ENCODE measurements around the gene FAM153A. TPM values are rescaled to one million over a fixed set of nuclear protein-coding genes. Genes with fewer than 3 reads are reported as not detected.
"Not testable (repeated sequence)": the region's sequence is repeated elsewhere in the genome, so short reads cannot be mapped to it uniquely, and the experiment has no call there.

FAM153A gene
- total RNA-seq, 1 experiment from 2014 or later, result not detected

DNA sequence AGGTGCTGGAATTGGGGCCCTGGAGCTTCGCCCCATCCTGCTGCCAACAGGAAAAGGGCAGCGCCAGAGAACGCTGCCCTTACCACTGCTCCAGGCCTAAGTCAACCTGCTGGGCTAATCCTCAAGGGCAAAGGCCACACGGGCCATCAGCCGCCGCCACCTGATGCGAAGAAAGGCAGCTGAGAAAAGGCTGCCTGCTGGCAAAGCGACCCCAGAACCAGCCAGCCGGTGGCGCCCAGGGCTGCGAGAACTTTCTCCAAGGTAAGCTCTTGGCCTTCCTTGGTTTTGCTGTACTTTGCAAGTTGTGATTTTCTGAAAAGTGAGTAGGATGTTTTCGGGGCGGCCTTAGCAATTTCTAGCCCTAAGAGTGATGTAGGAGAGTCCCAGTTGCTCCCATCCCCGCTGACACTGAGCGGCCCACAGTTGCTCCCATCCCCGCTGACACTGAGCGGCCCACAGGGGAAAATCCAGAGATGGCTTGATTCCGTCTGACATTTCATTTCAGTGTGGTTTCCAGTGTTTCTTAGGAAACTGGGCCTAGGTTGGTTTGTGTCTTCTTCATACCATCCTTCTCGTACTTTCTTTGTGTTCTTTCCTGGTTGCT, 15.6 kb upstream of the FAM153A start:
- H3K27ac ChIP-seq (ENCODE audit: low read depth, low read length); H2AFZ ChIP-seq (ENCODE audit: low read depth, low read length, poor library complexity, severe bottlenecking); H3K4me2 ChIP-seq (ENCODE audit: low read length); ATAC-seq; intact Hi-C loops (cut with micrococcal nuclease); H3K4me3 ChIP-seq (replicated peaks in 1 of 2; ENCODE audit: low read depth in 1 of 2, low read length in 2 of 2); H3K9ac ChIP-seq (ENCODE audit: low read length); H3K9me3 ChIP-seq (ENCODE audit: control insufficient read depth in 1 of 2, insufficient read depth in 1 of 2, low read depth in 1 of 2, low read length in 2 of 2); H3K9me2 ChIP-seq (ENCODE audit: insufficient read depth); RAD21 ChIA-PET (ENCODE audit: low non-redundant PET in 1 of 2, low total read pairs in 2 of 2, uncharacterized antibody in 2 of 2, unreplicated experiment in 2 of 2); H3K36me3 ChIP-seq (ENCODE audit: control insufficient read depth in 1 of 2, insufficient read depth in 2 of 2, low read length in 2 of 2); H3K79me2 ChIP-seq (ENCODE audit: insufficient read depth, low read length); CTCF ChIA-PET; H4K20me1 ChIP-seq (ENCODE audit: insufficient read depth); BruUV-seq (replicated peaks); POLR2A ChIA-PET; H3K4me1 ChIP-seq (ENCODE audit: control insufficient read depth in 1 of 2, insufficient read depth in 2 of 2, low read length in 2 of 2); DNase-seq (ENCODE audit: low read depth, low spot score); H3K27me3 ChIP-seq (ENCODE audit: insufficient read depth, low read length): not testable (repeated sequence)

DNA sequence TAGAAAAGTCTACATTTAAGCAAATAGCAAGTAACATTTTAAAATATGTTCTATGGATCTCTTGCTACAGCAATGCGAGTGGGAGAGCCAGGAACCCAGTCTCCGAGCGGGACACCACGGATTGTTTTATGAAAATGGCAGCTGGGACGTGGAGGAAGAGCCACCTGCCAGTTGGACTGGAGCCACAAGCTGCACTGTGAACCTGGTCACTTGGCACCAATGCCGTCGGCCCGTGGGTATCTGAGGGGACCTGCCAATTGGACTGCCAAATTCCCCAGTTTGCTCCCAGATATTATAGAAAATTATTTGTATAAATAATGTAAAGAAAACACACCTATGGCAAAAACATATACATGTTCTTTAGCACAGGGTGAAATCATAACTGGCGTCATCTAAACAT, 10.6 kb upstream of the FAM153A start:
- CTCF ChIA-PET; H3K9me2 ChIP-seq (ENCODE audit: insufficient read depth); BruUV-seq (replicated peaks); H3K9ac ChIP-seq (ENCODE audit: low read length); intact Hi-C loops (cut with micrococcal nuclease); DNase-seq (ENCODE audit: low read depth, low spot score); H3K27me3 ChIP-seq (ENCODE audit: insufficient read depth, low read length); POLR2A ChIA-PET; H4K20me1 ChIP-seq (ENCODE audit: insufficient read depth); H3K27ac ChIP-seq (ENCODE audit: low read depth, low read length); ATAC-seq; H3K4me3 ChIP-seq (replicated peaks in 1 of 2; ENCODE audit: low read depth in 1 of 2, low read length in 2 of 2); RAD21 ChIA-PET (ENCODE audit: low non-redundant PET in 1 of 2, low total read pairs in 2 of 2, uncharacterized antibody in 2 of 2, unreplicated experiment in 2 of 2); H3K4me2 ChIP-seq (ENCODE audit: low read length); H2AFZ ChIP-seq (ENCODE audit: low read depth, low read length, poor library complexity, severe bottlenecking); H3K9me3 ChIP-seq (ENCODE audit: control insufficient read depth in 1 of 2, insufficient read depth in 1 of 2, low read depth in 1 of 2, low read length in 2 of 2); H3K79me2 ChIP-seq (ENCODE audit: insufficient read depth, low read length); H3K36me3 ChIP-seq (ENCODE audit: control insufficient read depth in 1 of 2, insufficient read depth in 2 of 2, low read length in 2 of 2); H3K4me1 ChIP-seq (ENCODE audit: control insufficient read depth in 1 of 2, insufficient read depth in 2 of 2, low read length in 2 of 2): not testable (repeated sequence)

DNA sequence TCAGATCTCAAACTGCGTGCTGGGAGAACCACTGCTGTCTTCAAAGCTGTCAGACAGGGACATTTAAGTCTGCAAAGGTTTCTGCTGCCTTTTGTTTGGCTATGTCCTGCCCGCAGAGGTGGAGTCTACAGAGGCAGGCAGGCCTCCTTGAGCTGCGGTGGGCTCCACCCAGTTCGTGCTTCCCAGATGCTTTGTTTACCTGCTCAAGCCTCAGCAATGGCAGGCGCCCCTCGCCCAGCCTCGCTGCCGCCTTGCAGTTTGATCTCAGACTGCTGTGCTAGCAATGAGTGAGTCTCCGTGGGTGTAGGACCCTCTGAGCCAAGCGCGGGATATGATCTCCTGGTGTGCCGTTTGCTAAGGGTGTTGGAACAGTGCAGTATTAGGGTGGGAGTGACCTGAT, 8.9 kb upstream of the FAM153A start:
- H3K9ac ChIP-seq (ENCODE audit: low read length); ATAC-seq; RAD21 ChIA-PET (ENCODE audit: low non-redundant PET in 1 of 2, low total read pairs in 2 of 2, uncharacterized antibody in 2 of 2, unreplicated experiment in 2 of 2); H3K4me2 ChIP-seq (ENCODE audit: low read length); H2AFZ ChIP-seq (ENCODE audit: low read depth, low read length, poor library complexity, severe bottlenecking); H3K4me1 ChIP-seq (ENCODE audit: control insufficient read depth in 1 of 2, insufficient read depth in 2 of 2, low read length in 2 of 2); POLR2A ChIA-PET; BruUV-seq (replicated peaks); H4K20me1 ChIP-seq (ENCODE audit: insufficient read depth); intact Hi-C loops (cut with micrococcal nuclease); H3K4me3 ChIP-seq (replicated peaks in 1 of 2; ENCODE audit: low read depth in 1 of 2, low read length in 2 of 2); CTCF ChIA-PET; H3K9me2 ChIP-seq (ENCODE audit: insufficient read depth); DNase-seq (ENCODE audit: low read depth, low spot score); H3K27ac ChIP-seq (ENCODE audit: low read depth, low read length); H3K9me3 ChIP-seq (ENCODE audit: control insufficient read depth in 1 of 2, insufficient read depth in 1 of 2, low read depth in 1 of 2, low read length in 2 of 2); H3K79me2 ChIP-seq (ENCODE audit: insufficient read depth, low read length); H3K27me3 ChIP-seq (ENCODE audit: insufficient read depth, low read length); H3K36me3 ChIP-seq (ENCODE audit: control insufficient read depth in 1 of 2, insufficient read depth in 2 of 2, low read length in 2 of 2): not testable (repeated sequence)

DNA sequence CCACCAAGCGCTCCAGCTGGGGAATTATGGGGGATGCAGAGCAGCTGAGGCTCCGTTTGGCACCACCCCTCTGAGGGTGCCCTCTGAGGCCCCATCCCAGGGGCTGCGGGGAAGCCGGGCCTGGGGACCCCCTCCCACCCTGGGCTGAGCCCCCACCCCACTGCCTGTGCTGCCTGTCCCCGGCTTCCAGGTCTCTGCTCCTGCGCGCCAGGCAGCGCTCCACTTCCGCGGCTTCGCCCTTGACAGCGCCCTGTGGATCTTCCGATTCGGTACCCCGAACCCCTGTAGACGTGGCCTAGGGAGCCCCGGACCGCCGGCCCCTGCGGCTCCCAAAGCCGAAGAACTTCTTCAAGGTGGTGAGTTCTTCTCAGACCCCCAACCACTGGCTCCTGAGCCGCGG, 530 bp downstream of the FAM153A start:
- H3K4me1 ChIP-seq (ENCODE audit: control insufficient read depth in 1 of 2, insufficient read depth in 2 of 2, low read length in 2 of 2); H3K27ac ChIP-seq (ENCODE audit: low read depth, low read length); BruUV-seq (replicated peaks); H2AFZ ChIP-seq (ENCODE audit: low read depth, low read length, poor library complexity, severe bottlenecking); H3K4me3 ChIP-seq (replicated peaks in 1 of 2; ENCODE audit: low read depth in 1 of 2, low read length in 2 of 2); H3K9ac ChIP-seq (ENCODE audit: low read length); H3K36me3 ChIP-seq (ENCODE audit: control insufficient read depth in 1 of 2, insufficient read depth in 2 of 2, low read length in 2 of 2); H3K4me2 ChIP-seq (ENCODE audit: low read length); DNase-seq (ENCODE audit: low read depth, low spot score); H3K27me3 ChIP-seq (ENCODE audit: insufficient read depth, low read length); intact Hi-C loops (cut with micrococcal nuclease); H4K20me1 ChIP-seq (ENCODE audit: insufficient read depth); H3K9me2 ChIP-seq (ENCODE audit: insufficient read depth); ATAC-seq; RAD21 ChIA-PET (ENCODE audit: low non-redundant PET in 1 of 2, low total read pairs in 2 of 2, uncharacterized antibody in 2 of 2, unreplicated experiment in 2 of 2); H3K79me2 ChIP-seq (ENCODE audit: insufficient read depth, low read length); CTCF ChIA-PET; H3K9me3 ChIP-seq (ENCODE audit: control insufficient read depth in 1 of 2, insufficient read depth in 1 of 2, low read depth in 1 of 2, low read length in 2 of 2); POLR2A ChIA-PET: not testable (repeated sequence)

DNA sequence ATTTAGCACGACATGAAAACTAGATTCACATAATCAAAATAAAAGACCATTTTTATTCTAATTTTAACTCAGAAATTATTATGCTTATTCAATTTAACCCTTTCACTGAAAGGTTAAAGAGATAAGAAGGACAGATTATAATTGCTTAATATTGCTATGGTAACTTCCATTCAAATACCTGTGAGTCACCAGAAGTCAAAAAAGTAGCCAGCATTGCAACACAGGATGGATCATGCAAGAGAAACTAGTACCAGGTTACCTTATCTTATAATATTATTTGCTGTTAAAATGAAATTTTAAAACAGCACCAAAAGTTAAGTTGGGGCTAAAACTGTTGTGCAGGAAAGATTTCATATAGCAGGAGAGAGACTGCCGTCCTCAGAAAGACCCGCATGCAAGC, 11.5 kb downstream of the FAM153A start:
- H3K4me1 ChIP-seq (ENCODE audit: control insufficient read depth in 1 of 2, insufficient read depth in 2 of 2, low read length in 2 of 2); H3K9me3 ChIP-seq (ENCODE audit: control insufficient read depth in 1 of 2, insufficient read depth in 1 of 2, low read depth in 1 of 2, low read length in 2 of 2); H3K9ac ChIP-seq (ENCODE audit: low read length); DNase-seq (ENCODE audit: low read depth, low spot score); POLR2A ChIA-PET; H4K20me1 ChIP-seq (ENCODE audit: insufficient read depth); RAD21 ChIA-PET (ENCODE audit: low non-redundant PET in 1 of 2, low total read pairs in 2 of 2, uncharacterized antibody in 2 of 2, unreplicated experiment in 2 of 2); H3K27ac ChIP-seq (ENCODE audit: low read depth, low read length); H3K4me3 ChIP-seq (replicated peaks in 1 of 2; ENCODE audit: low read depth in 1 of 2, low read length in 2 of 2); BruUV-seq (replicated peaks); H3K4me2 ChIP-seq (ENCODE audit: low read length); H3K79me2 ChIP-seq (ENCODE audit: insufficient read depth, low read length); H3K27me3 ChIP-seq (ENCODE audit: insufficient read depth, low read length); H3K36me3 ChIP-seq (ENCODE audit: control insufficient read depth in 1 of 2, insufficient read depth in 2 of 2, low read length in 2 of 2); H3K9me2 ChIP-seq (ENCODE audit: insufficient read depth); intact Hi-C loops (cut with micrococcal nuclease); ATAC-seq; CTCF ChIA-PET; H2AFZ ChIP-seq (ENCODE audit: low read depth, low read length, poor library complexity, severe bottlenecking): not testable (repeated sequence)
